ENCODE measurements around the gene RALA.

Gene RALA, protein sequence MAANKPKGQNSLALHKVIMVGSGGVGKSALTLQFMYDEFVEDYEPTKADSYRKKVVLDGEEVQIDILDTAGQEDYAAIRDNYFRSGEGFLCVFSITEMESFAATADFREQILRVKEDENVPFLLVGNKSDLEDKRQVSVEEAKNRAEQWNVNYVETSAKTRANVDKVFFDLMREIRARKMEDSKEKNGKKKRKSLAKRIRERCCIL

GRCh38 chr7:39623047-39623731, at the start of gene RALA:
TSS of gene RALA (plus strand) at chr7:39623572. CDS start at chr7:39686668, 63,096 bp downstream.
- DNase-seq (ENCODE audit: low read depth), result peak; percentile 96

DNA sequence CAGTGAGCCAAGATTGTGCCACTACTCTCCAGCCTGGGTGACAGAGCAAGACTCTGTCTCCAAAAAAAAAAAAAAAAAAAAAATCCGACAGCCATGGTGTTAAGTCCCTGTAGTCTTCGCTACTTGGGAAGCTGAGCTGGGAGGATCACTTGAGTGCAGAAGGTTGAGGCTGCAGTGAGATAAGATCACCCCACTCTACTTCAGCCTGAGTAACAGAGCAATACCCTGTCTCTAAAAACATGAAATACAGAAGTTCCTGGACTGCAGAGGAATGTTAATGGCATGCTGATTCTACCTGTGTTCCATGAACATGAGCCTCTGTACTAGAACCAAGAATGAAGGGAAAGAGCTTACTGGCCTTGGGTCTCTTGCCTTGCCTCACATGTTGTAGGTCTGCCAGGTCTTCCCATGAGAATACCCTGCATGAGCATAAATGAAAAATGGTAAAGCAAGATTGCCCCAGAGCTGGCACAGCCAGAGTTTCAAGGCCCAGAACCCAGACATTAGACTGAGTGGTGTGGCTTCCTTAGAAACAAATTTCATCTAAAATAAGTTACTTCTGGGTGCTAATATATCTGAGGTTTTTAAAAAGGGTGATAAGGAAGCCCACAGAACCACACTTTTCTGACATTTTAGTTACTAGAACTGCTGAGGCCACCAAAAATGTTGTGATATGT, 48.6 kb upstream of the RALA start:
- no peak for DNase-seq (ENCODE audit: low read depth)

DNA sequence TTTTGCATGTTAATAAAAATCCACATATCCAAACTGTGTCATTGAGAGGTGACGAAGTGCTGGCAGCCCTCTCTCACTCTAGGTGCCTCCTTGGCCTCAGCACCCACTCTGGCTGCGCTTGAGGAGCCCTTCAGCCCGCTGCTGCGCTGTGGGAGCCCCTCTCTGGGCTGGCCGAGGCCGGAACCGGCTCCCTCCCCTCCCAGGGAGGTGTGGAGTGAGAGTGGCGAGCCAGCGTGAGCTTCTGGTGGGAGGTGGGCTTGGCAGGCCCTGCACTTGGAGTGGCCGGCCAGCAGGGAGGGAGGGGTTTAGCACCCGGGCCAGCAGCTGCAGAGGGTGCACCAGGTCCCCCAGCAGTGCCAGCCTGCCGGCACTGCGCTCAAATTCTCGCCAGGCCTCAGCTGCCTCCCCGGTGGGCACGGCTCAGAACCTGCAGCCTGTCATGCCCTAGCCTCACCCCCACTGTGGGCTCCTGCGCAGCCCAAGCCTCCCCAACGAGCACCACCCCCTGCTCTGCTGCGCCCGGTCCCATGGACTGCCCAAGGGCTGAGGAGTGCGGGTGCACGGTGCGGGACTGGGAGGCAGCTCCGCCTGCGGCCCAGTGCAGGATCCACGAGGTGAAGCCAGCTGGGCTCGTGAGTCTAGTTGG, 46.0 kb upstream of the RALA start:
- no peak for DNase-seq (ENCODE audit: low read depth)

GRCh38 chr7:39580149-39580874, 43.1 kb upstream of the RALA start:
- DNase-seq (ENCODE audit: low read depth), result peak; percentile 95

- DNase-seq (ENCODE audit: low read depth), result no peak
These were observed 40.8 kb upstream of the RALA start for GRCh38 chr7:39582536-39582935.

DNA sequence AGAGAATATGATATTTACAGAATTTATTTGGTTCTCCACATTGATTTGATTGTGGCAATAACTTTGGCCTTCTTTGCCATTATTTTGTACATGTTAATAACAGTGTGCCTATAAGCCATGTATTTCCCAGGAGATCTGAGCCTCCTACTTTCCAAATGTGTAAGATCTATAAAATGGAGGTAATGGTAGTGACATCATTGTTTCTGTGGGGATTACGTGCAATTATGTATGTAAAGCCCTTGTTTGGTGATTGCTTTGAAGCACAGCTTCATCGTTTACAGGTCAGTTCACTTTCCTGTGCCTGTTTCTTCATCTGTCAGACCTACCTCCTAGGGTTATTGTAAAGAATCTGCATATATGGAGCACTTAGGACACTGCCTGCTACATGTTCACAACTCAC, 39.8 kb upstream of the RALA start:
- DNase-seq (ENCODE audit: low read depth), result no peak

DNA sequence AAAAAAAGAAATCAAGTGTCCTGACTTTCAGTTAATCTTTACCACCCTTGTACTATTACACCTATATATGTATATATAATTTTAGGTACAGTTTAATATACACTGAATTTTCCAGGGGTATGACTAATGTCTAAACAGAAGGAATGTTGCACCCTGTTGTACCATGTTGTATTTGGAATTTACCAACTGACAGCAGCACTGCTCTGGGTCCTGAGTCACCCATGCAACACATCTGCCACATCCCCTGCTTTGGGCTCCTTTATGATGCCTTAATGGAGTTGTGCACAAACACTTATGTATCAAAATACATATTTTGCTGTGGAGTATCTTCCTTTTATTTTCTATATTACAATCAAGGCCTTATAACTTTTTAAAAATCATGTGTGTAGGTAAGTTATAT, 36.0 kb upstream of the RALA start:
- DNase-seq (ENCODE audit: low read depth), result peak; percentile 86

DNA sequence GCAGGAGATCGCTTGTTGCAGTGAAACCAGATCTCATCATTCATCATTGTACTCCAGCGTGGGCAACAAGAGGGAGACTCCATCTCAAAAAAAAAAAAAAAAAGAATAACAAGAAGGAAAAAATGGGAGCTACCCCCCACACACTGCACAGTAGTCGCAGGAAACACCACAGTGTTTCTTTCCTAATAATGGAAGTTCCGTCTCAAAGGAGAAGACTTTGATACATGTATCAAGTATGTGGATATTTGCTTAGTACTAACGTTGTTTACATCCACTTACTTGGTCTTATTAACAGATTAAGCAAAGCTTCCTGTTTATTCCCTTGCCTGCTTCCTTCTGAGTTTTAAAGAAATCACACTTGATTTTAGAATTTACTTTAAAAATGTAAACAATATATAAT, 35.0 kb upstream of the RALA start:
- peak; percentile 45 for DNase-seq (ENCODE audit: low read depth)

- peak; percentile 95 for DNase-seq (ENCODE audit: low read depth)
These were observed 33.9 kb upstream of the RALA start for GRCh38 chr7:39589323-39590111.

DNA sequence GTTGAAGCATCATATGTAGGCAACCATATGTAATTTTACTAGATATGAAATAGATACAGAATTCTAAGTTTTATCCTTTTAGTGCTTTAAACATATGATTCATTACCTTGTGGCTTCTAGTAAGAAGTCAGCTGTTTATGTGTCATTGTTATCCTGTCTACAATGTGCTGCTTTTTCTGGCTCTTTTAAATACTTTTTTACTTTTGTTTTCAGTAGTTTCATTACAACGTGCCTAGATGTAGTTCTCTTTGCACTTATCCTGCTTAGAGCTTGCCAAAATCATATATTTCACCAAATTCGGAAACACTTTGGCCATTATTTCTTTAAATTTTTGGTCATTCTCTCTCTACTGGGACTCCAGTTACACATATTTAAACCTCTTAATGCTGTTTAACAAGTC, 30.8 kb upstream of the RALA start:
- DNase-seq (ENCODE audit: low read depth), result peak; percentile 86

GRCh38 chr7:39594988-39595620, 28.3 kb upstream of the RALA start:
- no peak for DNase-seq (ENCODE audit: low read depth)

DNA sequence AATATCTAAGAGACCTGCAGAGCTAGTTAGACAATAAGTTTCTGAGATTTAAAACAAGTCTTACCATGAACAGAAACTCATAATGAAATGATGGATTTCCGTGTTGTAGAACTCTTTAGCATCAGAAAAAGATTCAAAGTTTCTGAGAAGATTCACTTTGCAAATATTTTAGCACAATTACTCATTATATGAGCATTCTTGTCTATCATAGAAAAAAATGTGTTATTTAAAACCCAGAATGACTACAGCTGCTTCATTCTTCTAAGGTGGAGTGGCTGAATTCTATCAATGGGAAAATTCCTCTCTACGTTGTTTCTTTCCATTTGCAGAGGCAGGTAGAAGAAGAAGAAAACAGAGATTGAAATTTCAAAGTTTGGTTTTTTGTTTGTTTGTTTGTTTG, 21.0 kb upstream of the RALA start:
- DNase-seq (ENCODE audit: low read depth), result peak; percentile 72

GRCh38 chr7:39603924-39604323, 19.4 kb upstream of the RALA start:
- no peak for DNase-seq (ENCODE audit: low read depth)

DNA sequence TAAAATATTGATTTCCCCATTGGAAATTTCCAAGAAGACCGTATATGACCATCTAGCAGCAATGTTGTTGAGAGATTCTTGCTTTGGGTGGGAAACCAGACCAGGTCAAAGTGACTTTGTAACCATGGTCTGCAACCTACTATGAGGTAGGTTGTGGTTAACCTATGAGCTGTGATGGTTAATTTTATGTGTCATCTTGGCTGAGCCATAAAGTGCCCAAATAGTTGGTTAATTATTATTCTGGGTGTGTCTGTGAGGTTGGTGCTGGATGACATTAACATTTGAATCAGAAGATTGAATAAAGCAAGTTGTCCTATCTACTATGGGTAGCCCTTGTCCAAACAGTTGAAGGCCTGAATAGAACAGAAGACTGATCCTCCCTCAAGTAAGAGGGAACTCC, 18.3 kb upstream of the RALA start:
- DNase-seq (ENCODE audit: low read depth), result peak; percentile 89

- no peak for DNase-seq (ENCODE audit: low read depth)
These were observed 17.0 kb upstream of the RALA start for GRCh38 chr7:39606352-39606751.

GRCh38 chr7:39606941-39607340, 16.4 kb upstream of the RALA start:
- DNase-seq (ENCODE audit: low read depth), result no peak

DNA sequence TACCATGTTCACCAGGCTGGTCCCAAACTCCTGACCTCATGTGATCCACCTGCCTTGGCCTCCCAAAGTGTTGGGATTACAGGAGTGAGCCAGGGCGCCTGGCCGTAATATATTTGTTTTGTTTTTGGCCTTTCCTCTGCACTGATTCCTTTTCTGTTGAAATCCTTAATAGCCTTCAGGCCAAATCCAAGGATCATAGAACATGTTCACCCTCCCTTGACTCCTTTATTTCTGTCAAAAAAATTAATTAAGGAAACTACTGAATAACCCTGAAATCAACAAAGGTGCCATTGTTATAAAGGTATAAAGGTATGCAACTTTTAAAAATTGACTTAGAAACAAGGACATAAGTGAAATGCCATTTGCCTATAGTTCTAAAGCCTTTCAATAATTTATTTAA, 15.5 kb upstream of the RALA start:
- no peak for DNase-seq (ENCODE audit: low read depth)

GRCh38 chr7:39608278-39608677, 15.1 kb upstream of the RALA start:
- DNase-seq (ENCODE audit: low read depth), result peak; percentile 49

DNA sequence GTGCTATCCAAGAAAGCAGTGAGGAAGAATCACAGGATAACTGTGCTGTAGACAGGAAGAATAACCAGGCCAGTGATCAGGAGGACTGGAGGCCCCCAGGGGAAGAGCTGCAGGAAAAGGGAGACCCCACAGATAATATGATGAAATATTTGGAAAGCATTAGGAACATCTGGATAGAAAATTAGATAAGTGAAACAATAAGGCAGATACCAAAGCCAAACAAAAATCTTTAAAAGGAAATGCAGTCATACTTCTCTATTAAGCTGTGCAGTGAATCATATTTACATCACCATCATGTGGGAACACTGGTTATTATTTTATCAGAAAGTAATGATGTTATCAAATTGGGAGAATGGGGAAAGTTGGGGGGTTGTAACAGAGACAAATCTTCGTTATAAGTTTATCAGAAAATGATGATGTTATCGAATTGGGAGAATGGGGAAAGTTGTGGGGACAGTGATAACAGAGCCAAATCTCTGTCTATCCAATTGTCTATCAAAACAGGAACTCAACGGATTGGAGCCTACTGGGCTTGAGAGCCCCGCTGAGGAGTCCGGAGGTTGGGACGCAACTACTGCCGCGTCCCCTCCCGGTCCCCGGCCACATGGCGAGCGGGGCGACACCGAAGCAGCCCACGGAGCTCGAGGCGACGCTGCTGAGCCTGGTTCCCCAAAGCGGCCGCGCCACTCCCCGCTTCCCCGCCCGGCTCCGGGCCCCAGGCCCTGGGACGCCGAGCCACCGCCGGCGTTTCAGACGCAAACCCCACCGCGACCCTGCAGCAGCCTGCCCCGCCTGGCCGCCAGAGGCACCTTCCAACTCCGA, 14.0 kb upstream of the RALA start:
- peak; percentile 87 for DNase-seq (ENCODE audit: low read depth)

- DNase-seq (ENCODE audit: low read depth), result no peak
These were observed 13.5 kb upstream of the RALA start for GRCh38 chr7:39609935-39610263.
